ENCODE measurements around the gene DCC.

The DCC gene

DNA sequence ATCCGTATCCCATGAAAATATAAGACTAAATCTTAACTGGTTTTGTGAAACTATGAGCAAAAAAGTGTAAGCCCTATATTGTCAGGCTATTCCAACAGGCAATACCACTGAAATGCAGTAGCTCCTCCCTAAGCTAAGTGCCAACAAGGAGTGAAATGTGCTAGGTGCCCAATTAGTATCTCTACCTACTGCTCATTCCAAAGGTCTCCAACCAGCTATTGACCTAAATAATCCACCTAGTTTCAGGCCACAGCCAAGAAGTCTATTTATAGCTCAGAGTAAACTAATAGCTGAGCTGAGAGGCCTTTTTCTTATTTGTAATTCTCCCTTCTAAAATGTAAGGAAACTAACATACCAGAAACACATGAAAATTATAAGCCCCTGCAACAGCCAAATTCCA is 482.2 kb downstream of the DCC start:
- TF ChIP-seq, protein P1, sequence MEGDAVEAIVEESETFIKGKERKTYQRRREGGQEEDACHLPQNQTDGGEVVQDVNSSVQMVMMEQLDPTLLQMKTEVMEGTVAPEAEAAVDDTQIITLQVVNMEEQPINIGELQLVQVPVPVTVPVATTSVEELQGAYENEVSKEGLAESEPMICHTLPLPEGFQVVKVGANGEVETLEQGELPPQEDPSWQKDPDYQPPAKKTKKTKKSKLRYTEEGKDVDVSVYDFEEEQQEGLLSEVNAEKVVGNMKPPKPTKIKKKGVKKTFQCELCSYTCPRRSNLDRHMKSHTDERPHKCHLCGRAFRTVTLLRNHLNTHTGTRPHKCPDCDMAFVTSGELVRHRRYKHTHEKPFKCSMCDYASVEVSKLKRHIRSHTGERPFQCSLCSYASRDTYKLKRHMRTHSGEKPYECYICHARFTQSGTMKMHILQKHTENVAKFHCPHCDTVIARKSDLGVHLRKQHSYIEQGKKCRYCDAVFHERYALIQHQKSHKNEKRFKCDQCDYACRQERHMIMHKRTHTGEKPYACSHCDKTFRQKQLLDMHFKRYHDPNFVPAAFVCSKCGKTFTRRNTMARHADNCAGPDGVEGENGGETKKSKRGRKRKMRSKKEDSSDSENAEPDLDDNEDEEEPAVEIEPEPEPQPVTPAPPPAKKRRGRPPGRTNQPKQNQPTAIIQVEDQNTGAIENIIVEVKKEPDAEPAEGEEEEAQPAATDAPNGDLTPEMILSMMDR (IDR thresholded peaks at IDR 0.05; ENCODE audit: low read depth, low read length), result no peak
- no peaks in the 10 kb centered on the region for H3K9me3 ChIP-seq
- no peaks in the 10 kb centered on the region for H3K4me1 ChIP-seq
- no peak overlapping the region for H3K4me3 ChIP-seq (ENCODE audit: low read depth, low read length)
- H3K36me3 ChIP-seq, result no peaks in the 10 kb centered on the region
- no peaks in the 10 kb centered on the region for H3K27me3 ChIP-seq
- no peak for DNase-seq

DNA sequence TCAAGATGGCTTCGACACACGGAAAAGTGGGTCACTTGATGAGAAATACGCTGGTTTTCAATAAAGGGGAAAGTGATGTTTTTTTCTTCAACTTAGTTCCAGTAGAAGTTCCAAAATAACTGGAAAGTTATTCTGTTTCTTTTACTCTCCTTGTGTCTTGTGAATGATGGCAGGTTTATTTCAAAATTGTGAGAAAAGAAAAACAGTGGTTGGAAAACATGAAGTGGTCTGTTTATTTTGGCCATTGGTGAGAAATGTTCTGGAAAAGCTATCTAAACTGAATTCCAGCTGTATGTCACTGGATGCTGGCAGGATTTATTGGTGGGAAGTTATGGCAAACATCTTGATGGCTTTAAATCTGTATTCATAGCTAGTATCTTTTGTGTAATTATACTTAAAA is 484.1 kb downstream of the DCC start:
- H3K4me1 ChIP-seq, result no peaks in the 10 kb centered on the region
- no peaks in the 10 kb centered on the region for H3K27me3 ChIP-seq
- no peaks in the 10 kb centered on the region for H3K36me3 ChIP-seq
- TF ChIP-seq, protein P1 (IDR thresholded peaks at IDR 0.05; ENCODE audit: low read depth, low read length), result no peak
- DNase-seq, result no peak
- H3K4me3 ChIP-seq (ENCODE audit: low read depth, low read length), result no peak overlapping the region
- H3K9me3 ChIP-seq, result no peaks in the 10 kb centered on the region

DNA sequence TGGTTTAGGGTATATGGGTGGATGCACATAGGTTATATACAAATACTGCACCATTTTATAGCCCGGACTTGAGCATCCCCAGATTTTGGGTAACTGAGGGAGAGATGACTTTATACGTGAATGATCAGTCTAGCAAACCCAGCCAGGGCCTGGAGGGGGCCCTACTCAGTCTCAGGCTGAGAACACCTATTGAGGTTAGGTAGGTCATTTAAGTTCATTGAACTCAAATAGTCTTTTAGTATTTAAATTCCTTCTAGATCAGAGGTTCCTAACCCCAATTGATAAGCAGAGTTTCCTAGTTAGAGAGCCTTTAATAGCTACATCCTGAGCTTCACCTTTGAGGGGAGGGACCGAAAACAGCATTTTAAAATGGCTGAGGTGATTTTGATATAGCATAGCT is 487.0 kb downstream of the DCC start:
- TF ChIP-seq, protein P1 (IDR thresholded peaks at IDR 0.05; ENCODE audit: low read depth, low read length), result no peak
- Histone ChIP-seq H3K27me3 (no peaks in the 10 kb centered on the region), H3K4me1 (no peaks in the 10 kb centered on the region), H3K4me3 (ENCODE audit: low read depth, low read length) (no peak overlapping the region), H3K36me3 (no peaks in the 10 kb centered on the region), H3K9me3 (no peaks in the 10 kb centered on the region)
- DNase-seq, result no peak

DNA sequence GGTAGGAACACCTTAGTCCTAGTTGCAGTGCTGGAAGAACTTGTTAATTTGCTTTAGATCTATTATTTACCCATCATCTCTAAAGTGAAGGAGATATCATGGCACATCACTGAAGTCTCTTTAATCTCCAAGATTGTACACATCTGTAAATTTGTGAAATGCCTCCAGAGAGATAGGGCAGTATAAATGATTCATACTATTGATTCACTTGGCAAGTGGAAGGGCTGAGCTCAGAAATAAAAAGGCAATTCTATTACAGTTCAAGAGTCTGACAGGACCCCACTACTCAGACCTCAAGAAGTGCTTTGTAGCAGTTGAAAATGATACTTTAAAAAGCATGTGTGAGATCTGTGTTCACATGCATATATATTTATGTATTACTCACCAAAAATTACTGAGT is 489.3 kb downstream of the DCC start:
- Histone ChIP-seq H3K9me3 (no peaks in the 10 kb centered on the region), H3K27me3 (no peaks in the 10 kb centered on the region), H3K36me3 (no peaks in the 10 kb centered on the region), H3K4me3 (ENCODE audit: low read depth, low read length) (no peak overlapping the region), H3K4me1 (no peaks in the 10 kb centered on the region)
- DNase-seq, result no peak
- TF ChIP-seq, protein P1 (IDR thresholded peaks at IDR 0.05; ENCODE audit: low read depth, low read length), result no peak

DNA sequence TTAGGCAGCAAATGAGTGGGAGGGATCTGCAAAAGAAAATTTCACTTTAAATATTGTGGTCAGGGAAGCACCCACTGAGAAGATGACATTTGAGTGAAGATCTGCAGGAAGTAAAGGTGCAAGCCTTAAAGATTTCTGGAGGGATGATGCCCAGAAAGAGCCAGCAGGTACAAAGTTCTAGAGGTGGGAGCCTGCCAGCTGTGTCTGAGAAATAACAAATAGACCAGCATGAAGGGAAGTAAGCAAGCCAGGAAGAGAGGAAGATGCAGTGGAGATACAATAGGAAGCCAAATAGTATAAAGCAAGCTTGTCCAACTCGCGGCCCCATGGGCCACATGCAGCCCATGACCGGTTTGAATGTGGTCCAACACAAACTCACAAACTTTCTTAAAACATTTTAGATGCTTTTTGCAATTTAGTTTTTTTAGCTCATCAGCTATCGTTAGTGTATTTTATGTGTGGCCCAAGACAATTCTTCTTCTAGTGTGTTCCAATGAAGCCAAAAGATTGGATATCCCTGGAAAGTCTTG is 489.9 kb downstream of the DCC start:
- no peak for DNase-seq
- Histone ChIP-seq H3K9me3 (no peaks in the 10 kb centered on the region), H3K36me3 (no peaks in the 10 kb centered on the region), H3K27me3 (no peaks in the 10 kb centered on the region), H3K4me3 (ENCODE audit: low read depth, low read length) (no peak overlapping the region), H3K4me1 (no peaks in the 10 kb centered on the region)
- TF ChIP-seq, protein P1 (IDR thresholded peaks at IDR 0.05; ENCODE audit: low read depth, low read length), result no peak

DNA sequence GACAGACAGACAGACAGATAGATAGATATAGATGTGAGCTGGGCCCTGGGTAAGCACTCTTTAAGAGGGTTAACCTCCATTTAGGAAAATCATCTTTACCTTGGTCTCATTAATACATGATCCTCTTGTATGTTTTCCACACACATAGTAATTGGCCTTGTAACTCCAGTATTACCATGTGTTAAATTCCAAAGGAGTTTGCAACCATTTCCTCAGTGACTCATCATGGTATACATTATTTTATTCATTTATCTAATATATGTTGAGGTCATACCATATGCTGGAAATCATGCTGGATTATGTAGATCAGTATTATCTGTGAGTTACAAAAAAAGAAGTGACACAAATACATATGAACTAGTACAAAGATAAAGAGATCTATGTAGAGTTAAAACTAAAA is 504.3 kb downstream of the DCC start:
- no peaks in the 10 kb centered on the region for H3K27me3 ChIP-seq
- no peak for DNase-seq
- H3K4me3 ChIP-seq (ENCODE audit: low read depth, low read length), result no peak overlapping the region
- no peaks in the 10 kb centered on the region for H3K9me3 ChIP-seq
- TF ChIP-seq, protein P1 (IDR thresholded peaks at IDR 0.05; ENCODE audit: low read depth, low read length), result no peak
- no peaks in the 10 kb centered on the region for H3K36me3 ChIP-seq
- H3K4me1 ChIP-seq, result no peaks in the 10 kb centered on the region

Data from BE2C (cell line).